ENCODE results near the gene PAGE4.

GRCh38 chrX:49793686-49794085, 35.4 kb upstream of the PAGE4 start:
- TF ChIP-seq HOXA5 (CRISPR knock-in tag; IDR thresholded peaks at IDR 0.05) = no peak
- TF ChIP-seq, protein P1, sequence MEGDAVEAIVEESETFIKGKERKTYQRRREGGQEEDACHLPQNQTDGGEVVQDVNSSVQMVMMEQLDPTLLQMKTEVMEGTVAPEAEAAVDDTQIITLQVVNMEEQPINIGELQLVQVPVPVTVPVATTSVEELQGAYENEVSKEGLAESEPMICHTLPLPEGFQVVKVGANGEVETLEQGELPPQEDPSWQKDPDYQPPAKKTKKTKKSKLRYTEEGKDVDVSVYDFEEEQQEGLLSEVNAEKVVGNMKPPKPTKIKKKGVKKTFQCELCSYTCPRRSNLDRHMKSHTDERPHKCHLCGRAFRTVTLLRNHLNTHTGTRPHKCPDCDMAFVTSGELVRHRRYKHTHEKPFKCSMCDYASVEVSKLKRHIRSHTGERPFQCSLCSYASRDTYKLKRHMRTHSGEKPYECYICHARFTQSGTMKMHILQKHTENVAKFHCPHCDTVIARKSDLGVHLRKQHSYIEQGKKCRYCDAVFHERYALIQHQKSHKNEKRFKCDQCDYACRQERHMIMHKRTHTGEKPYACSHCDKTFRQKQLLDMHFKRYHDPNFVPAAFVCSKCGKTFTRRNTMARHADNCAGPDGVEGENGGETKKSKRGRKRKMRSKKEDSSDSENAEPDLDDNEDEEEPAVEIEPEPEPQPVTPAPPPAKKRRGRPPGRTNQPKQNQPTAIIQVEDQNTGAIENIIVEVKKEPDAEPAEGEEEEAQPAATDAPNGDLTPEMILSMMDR (CRISPR knock-in tag; IDR thresholded peaks at IDR 0.05) = no peak
- TF ChIP-seq EZH2 (conservative IDR thresholded peaks at IDR 0.05; ENCODE audit: low read depth, low read length) = no peak
